HK-2 (cell line): ENCODE results near the gene CDH16.
"Not testable (repeated sequence)": the region's sequence is repeated elsewhere in the genome, so short reads cannot be mapped to it uniquely, and the experiment has no call there.

Experiments
- DNase-seq: peaks from one replicate; pipeline ENCODE4 v3.0.0-alpha.2; 2018; ENCODE audit not compliant: unreplicated experiment

Gene CDH16

DNA sequence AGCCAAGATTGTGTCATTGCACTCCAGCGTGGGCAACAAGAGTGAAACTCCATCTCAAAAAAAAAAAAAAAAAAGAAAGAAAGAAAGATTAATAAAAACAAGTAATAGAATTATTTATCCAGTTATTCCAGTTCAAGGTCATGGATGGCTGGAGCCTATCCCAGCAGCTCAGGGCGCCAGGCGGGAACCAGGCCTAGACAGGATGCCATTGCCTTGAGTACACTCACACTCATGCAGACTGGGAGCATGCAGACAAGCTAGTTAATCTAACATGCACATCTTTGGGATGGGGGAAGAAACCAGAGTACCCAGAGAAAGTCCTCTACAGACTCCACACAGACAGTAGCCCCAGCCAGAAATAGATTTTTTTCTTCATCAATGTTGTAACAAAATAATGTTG, 20.5 kb downstream of the CDH16 start:
- peak; percentile 68 for DNase-seq

DNA sequence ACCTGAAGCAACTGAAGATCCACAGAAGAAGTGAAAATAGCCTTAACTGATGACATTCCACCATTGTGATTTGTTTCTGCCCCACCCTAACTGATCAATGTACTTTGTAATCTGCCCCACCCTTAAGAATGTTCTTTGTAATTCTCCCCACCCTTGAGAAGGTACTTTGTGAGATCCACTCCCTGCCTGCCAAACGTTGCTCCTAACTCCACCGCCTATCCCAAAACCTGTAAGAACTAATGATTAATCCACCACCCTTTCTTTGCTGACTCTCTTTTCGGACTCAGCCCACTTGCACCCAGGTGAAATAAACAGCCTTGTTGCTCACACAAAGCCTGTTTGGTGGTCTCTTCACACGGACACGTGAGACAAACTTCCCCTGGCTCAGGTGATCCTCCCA, 22.0 kb downstream of the CDH16 start:
- DNase-seq = not testable (repeated sequence)

DNA sequence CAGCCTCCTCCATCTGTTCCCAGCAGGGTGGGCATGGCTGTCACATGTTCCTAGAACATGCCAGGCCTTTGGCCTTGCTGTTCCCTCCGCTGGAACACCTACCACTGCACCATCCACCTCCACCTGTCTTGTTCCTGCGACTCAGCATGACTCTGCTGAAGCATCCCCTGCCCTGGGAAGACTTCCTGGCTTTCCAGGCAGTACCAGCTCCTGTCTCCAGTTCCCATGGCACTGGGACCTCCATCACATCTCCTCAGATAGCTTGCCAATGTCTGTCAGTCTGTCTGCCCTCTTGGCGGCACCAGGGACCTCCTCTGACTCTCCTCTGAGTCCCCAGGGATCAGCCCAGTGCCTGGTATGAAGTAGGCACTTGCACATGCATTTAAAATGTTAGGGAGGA, 22.7 kb downstream of the CDH16 start:
- DNase-seq = no peak

GRCh38 chr16:66895689-66895979, 23.1 kb downstream of the CDH16 start:
- DNase-seq = no peak

- DNase-seq = peak; percentile 67
Observed at GRCh38 chr16:66894948-66895688, 23.6 kb downstream of the CDH16 start.

- no peak for DNase-seq
Observed at GRCh38 chr16:66894055-66894454, 24.6 kb downstream of the CDH16 start.

DNA sequence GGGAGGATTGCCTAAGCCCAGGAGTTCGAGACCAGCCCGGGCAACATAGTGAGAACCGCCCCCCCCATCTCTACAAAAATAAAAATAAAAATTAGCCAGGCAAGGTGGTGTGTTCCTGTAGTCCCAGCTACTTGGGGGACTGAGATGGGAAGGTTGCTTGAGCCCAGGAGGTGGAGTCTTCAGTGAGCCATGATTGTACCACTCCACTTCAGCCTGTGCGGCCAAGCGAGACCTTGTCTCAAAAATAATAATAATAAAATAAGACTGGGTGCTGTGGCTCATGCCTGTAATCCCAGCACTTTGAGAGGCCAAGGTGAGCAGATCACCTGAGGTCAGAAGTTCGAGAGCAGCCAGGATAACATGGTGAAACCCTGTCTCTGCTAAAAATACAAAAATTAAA, 26.9 kb downstream of the CDH16 start:
- no peak for DNase-seq

DNA sequence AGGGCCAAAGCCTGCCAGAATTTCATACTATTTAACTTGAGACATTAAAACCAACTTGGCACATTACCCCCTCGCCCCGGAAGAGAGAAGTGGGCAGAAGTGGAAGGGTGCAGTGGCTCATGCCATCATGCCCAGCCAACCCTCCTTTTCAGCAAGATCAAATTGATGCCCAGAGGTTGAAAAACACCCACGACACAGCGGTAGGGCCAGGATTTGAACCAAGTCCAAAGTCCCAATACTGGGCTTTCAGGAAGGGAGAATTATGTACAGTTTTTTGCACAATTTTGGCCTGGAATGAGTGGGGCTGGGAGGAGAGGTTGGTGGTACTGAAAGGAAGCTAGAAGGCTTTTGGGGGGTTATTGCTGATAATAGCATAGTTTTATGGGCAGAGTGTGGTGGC, 27.3 kb downstream of the CDH16 start:
- DNase-seq = no peak

GRCh38 chr16:66890799-66891198, 27.9 kb downstream of the CDH16 start:
- DNase-seq = no peak

GRCh38 chr16:66889622-66890021, 29.1 kb downstream of the CDH16 start:
- DNase-seq = no peak

GRCh38 chr16:66888647-66889615, 29.8 kb downstream of the CDH16 start:
- no peak for DNase-seq

- no peak for DNase-seq
Observed at GRCh38 chr16:66886914-66887313, 31.8 kb downstream of the CDH16 start.

- DNase-seq = no peak
Observed at GRCh38 chr16:66886321-66886720, 32.4 kb downstream of the CDH16 start.

GRCh38 chr16:66885491-66885890, 33.2 kb downstream of the CDH16 start:
- no peak for DNase-seq

GRCh38 chr16:66882702-66883101, 36.0 kb downstream of the CDH16 start:
- DNase-seq = no peak

DNA sequence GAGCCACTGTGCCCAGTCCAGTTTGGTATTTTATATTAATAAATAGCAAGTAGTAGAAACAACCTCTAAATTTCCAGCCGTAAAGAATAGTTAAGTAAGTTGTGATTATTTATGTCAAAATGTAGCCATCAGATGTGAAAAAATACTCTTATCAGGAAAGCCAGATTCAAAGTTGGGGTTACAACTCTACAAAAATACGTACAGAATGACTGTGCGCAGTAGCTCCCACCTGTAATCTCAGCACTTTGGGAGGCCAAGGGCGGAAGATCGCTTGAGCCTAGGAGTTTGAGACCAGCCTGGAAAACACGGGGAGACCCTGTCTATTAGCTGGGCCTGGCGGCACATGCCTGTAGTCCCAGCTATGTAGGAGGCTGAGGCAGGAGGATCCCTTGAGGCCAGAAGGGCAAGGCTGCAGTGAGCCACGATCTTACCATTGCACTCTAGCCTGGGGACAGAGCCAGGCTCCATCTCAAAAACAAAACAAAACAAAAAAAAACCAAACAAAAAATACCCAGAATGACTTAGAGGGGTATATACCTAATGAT, 36.6 kb downstream of the CDH16 start:
- DNase-seq = no peak

- no peak for DNase-seq
Observed at GRCh38 chr16:66881560-66881959, 37.1 kb downstream of the CDH16 start.

- no peak for DNase-seq
Observed at GRCh38 chr16:66881014-66881417, 37.7 kb downstream of the CDH16 start.

DNA sequence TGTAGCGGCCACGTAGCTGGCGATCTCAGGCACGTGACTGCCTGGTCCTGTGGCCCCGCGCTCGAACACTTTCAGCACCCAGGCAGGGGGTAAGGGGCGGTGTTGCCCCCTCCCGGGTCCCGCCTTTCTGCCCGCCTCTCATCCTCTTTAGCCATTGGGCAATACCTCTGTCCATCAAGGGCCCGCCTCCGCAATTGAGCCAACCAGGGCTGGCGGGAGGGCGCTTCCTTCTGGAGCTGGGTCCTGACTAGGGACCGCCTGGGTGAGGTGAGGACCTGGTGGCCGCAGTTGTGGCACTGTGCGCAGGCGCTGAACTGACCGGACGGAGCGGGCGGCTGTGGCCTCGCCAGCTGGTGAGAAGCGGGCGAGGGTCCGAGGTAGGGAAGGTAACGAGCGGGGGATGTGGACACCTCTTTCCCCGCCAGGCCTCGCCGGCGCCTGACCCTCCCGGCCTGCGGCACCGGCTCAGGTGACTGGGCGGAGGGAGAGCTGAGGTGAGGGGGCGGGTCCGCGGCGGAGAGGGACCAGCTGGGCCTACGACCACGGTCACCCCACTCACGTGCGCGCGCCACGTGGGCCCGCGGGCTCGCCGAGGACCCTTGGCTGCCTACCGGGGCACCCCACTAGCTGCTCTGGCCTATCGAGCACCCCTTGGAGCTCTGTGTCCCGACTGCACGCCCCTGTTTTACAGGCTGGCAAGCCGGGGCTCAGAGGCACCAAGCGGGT, 38.2 kb downstream of the CDH16 start, which contains the start of gene PDP2:
TSS of gene PDP2 (plus strand) at position 228 of the 726 bp plus-strand sequence. CDS start 3,770 bp downstream, outside the sequence.
- DNase-seq = peak; percentile 97

DNA sequence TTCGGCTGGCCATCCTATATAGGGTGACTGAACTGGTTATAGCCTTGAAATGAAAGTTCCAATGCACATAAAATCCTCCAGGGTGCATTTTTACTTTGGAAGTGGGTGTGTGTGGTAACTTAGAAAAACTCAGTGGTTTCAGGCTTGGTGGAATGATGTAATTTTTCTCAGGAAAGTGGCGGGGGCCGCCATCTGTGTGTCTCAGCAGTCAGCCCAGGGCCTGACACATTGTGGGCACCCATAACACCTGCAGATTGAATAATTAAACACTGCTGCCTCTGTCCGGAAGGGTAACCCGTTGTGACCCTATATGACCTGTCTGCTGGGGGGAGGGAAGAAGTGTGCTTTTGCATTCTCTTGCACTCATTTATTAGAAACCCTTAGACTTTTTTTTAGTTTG, 40.6 kb downstream of the CDH16 start:
- no peak for DNase-seq

DNA sequence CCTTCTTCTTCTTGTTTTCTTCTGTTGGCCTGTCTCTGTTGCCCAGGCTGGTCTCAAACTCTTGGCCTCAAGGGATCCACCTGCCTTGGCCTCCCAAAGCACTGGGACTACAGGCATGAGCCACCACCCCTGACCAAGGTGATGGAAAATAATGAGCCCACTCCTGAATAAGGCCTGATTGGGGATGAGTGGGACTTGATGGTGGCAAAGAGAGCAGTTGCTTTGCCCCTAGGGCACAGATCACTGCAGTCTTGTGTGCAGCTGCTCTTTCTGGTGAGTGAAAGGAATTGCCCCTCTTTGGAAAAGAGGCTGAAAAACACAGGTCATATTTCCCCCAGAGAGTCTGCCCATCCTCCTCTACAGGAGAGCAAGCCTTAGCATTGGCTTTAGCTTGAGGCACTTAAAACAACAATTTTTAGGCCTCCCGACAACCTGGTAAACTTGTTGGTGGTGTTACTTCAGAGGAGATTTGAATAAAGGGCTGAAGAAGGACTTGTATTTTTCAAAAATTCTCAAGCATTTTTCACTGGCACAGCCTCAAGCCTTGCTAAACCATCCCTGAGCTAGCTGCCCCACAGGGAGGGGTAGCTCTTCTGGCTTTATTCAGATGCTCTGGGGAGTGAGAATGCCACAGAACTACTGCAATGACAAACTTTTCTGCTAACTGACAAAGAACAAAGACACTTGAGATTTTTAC, 44.5 kb downstream of the CDH16 start:
- peak; percentile 33 for DNase-seq
